LNCaP clone FGC (cell line): ENCODE data around the gene RAB9A.

Experiments used
- DNase-seq: peaks from one replicate; pipeline ENCODE4 v3.0.0-alpha.2; 2011; ENCODE audit warnings: low read depth
- H3K4me3 ChIP-seq: 2 replicates; pipeline ENCODE4 v1.5.1; 2011; ENCODE audit warnings: mild to moderate bottlenecking, low read depth, low read length, control low read depth
- TF ChIP-seq, protein P1 (sequence below): IDR thresholded peaks from 2 replicates; pipeline ENCODE4 v1.5.1; 2012; ENCODE audit warnings: mild to moderate bottlenecking; ENCODE audit not compliant: control insufficient read depth, insufficient read depth; ENCODE audit errors: extremely low read depth

Gene RAB9A

DNA sequence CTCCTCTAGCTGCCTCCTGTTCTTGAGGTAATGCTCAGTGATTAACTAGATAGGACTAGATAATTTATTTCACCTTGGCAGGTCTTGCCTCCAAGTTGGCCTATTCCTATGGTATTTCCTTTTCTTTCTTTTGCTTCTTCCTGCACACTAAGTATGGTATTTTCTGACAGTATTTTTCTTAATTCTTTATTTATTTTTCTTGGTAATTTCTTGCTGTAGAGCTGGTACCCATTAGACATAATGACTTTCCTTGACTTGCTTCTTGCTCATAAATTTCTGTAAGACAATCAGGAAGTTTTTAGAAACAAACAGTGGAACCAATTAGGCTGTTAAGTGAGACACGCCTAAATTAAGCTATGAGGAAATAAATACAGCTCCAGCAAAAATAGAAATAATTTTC, 9.5 kb downstream of the RAB9A start:
- H3K4me3 ChIP-seq, result no peak overlapping the region
- no peak for DNase-seq
- TF ChIP-seq, protein P1, sequence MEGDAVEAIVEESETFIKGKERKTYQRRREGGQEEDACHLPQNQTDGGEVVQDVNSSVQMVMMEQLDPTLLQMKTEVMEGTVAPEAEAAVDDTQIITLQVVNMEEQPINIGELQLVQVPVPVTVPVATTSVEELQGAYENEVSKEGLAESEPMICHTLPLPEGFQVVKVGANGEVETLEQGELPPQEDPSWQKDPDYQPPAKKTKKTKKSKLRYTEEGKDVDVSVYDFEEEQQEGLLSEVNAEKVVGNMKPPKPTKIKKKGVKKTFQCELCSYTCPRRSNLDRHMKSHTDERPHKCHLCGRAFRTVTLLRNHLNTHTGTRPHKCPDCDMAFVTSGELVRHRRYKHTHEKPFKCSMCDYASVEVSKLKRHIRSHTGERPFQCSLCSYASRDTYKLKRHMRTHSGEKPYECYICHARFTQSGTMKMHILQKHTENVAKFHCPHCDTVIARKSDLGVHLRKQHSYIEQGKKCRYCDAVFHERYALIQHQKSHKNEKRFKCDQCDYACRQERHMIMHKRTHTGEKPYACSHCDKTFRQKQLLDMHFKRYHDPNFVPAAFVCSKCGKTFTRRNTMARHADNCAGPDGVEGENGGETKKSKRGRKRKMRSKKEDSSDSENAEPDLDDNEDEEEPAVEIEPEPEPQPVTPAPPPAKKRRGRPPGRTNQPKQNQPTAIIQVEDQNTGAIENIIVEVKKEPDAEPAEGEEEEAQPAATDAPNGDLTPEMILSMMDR, result no peak

DNA sequence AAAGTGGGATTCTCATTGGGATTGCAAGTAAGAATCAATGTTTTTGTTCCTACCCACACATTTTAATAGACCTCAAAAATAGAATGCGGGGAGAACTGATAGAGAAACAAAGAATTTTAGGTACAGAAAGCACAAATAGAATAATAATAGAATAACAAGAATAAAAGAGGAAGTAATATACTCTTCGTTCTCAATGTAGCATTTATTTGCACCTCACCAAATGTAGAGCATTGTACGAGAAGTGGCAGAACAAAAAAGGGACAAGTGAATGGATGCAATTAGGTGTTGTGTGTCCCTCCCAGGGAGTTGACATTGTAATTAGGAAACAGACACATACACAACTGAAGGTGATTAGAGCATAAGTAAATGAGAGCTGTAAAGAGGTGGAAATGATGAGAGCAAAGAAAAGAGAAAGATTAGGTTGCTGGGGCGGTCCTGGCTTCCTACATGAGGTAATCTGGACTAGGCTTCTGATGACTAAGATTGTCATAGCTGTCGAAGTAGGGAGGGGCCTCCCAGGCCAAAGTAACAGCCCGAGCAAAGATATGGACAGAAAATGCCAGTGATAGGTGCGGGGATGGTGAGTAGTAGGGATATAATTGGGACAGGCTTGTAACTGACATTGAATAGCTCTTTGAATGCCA, 10.4 kb downstream of the RAB9A start:
- no peak overlapping the region for H3K4me3 ChIP-seq
- TF ChIP-seq, protein P1, result no peak
- DNase-seq, result no peak

GRCh38 chrX:13700380-13700779, 11.5 kb downstream of the RAB9A start:
- TF ChIP-seq, protein P1, result no peak
- DNase-seq, result no peak

DNA sequence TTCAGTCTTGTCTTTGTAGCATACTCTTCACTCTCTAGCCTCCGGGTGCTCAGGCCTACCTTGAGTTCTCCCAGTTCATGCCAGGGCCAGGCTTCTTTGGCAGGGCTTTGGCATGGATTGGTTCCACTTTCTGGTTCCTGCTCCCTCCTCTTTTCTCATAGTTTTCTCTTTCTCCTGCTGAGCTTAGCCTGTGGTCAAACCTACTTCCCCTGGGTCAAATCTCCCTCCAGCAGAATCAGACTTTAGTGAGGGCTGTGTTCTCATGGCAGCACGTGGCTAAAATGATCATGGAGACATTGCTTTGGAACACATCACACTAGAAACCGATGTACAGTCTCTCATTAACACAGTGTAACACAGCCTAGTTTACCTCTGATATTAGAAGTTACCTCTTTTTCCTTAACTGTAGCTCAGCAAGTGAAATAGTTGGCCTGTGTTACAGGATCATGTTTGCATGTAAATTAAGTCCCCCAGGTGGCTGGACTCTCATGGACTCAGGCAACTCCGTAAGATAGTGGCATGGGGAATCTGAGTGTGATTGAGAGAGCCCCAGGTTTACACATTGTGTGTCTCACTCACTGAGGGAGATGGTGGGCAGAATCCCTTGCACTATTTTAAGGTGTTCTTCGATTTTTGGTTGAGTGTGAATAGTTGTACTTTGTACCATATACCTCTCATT, 13.3 kb downstream of the RAB9A start:
- DNase-seq, result no peak
- H3K4me3 ChIP-seq, result no peak overlapping the region
- TF ChIP-seq, protein P1, result no peak

More at GRCh38 chrX:13700380-13700779, 11.5 kb downstream of the RAB9A start:
- no peak overlapping the region for H3K4me3 ChIP-seq

DNA sequence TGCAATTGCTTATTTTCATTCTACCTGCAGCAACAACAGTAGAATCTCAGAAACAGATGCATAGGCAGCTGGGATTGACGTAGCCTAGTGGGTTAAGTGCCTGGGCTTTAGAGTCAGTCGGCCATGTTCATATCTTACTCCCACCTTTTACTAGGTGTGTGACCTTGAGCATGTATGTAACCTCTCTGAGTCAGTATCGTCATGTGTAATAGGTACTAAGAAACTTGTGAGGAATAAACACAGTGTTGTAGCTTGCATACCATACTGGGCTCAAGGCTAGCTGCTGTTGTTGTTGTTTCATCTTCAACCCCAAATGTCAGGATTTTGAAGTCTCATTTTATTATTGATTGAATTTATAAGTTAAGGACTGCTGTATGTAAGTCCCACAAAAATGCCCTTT, 14.2 kb downstream of the RAB9A start:
- DNase-seq, result no peak
- H3K4me3 ChIP-seq, result no peak overlapping the region
- TF ChIP-seq, protein P1, result no peak

DNA sequence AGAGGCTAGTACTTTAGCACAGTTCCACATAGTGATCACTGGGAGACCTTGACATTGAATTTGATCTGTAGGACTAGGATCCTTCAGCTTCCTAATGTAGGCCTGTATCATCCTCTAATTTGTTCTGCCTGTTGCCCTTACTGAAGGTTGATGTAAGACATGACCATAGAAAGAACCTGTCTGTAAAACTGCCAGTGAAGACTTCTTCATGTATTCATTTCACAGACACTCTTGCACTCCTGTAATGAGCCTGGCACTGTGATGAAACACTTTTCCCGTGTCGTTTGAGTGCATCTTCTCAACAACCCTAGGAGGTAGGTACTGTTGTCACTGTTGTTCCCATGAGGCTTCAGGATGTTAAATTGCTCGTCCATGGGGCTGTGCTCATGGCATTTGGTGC, 14.7 kb downstream of the RAB9A start:
- TF ChIP-seq, protein P1, result no peak
- DNase-seq, result no peak
- H3K4me3 ChIP-seq, result no peak overlapping the region
